Measurements from ENCODE around the gene ADAM17. TPM values are rescaled to one million over a fixed set of nuclear protein-coding genes. Genes with fewer than 3 reads are reported as not detected.

Gene ADAM17
- total and polyA plus RNA-seq, 9 of the 15 experiments (the other 6 are each of a cell fraction or from before 2014, with no cell fraction given): 5.8 to 30.0 (median 19.0) TPM

GRCh38 chr2:9552219-9553178, 3.1 kb downstream of the ADAM17 start (continued):
- TF ChIP-seq ZNF318 (IDR thresholded peaks at IDR 0.05; ENCODE audit: borderline replicate concordance in 1 of 2, low read depth in 1 of 2): peak in 1 of 2 experiments; percentile 92; a peak in 2 of 4 replicates
- no peak for TF ChIP-seq TBL1XR1 (IDR thresholded peaks at IDR 0.05; ENCODE audit: low read length in 2 of 2)
- peak; percentile 64; the same call in 1 of the 2 replicates for TF ChIP-seq MAFK (IDR thresholded peaks at IDR 0.05; ENCODE audit: low read length)
- TF ChIP-seq MLLT1 (IDR thresholded peaks at IDR 0.05): 0 out of 4 replicates have a peak, but pooled peaks of 1 of the 2 experiments have one; percentile 13
- TF ChIP-seq MEIS2 (IDR thresholded peaks at IDR 0.05; ENCODE audit: partially characterized antibody): peak; percentile 23
- no peak for TF ChIP-seq MEF2A (IDR thresholded peaks at IDR 0.05; ENCODE audit: control insufficient read depth, low read depth, low read length)
- TF ChIP-seq RCOR1 (IDR thresholded peaks at IDR 0.05; ENCODE audit: borderline replicate concordance in 1 of 2, low read depth in 2 of 2, low read length in 2 of 2): 0 out of 4 replicates have a peak, but pooled peaks of 1 of the 2 experiments have one; percentile 52
- no peak for TF ChIP-seq SREBF1 (IDR thresholded peaks at IDR 0.05; ENCODE audit: borderline replicate concordance, low read depth, low read length)
- TF ChIP-seq AFF4 (CRISPR knock-in tag; IDR thresholded peaks at IDR 0.05): 0 out of 2 replicates have a peak, but pooled peaks have one; percentile 31
- TF ChIP-seq SIRT6 (IDR thresholded peaks at IDR 0.05; ENCODE audit: low read depth, low read length): no peak
- no peak for TF ChIP-seq MECOM (CRISPR knock-in tag; IDR thresholded peaks at IDR 0.05)
